ENCODE results near the gene C10orf62. TPM values are rescaled to one million over a fixed set of nuclear protein-coding genes. Genes with fewer than 3 reads are reported as not detected.

C10orf62 gene
- total RNA-seq, 1 experiment from 2014 or later: not detected

GRCh38 chr10:97608991-97609561 lies 19.6 kb downstream of the C10orf62 start (continued):
- TF ChIP-seq ATF6 (CRISPR knock-in tag; IDR thresholded peaks at IDR 0.05): no peak

GRCh38 chr10:97611473-97611872 lies 22.0 kb downstream of the C10orf62 start:
- POLR2A ChIA-PET: interaction anchor here (1.0 kb wide), 1 partner anchor 37 kb away, joined by 3 read pairs; no protein-coding TSS in a partner anchor
- Mint-ChIP-seq H3K36me3 (no peaks in the 10 kb centered on the region), H3K4me1 (peaks cover 14% of the 10 kb centered on the region), H3K9me3 (no peaks in the 10 kb centered on the region), H3K4me3 (no peak overlapping the region), H3K27me3 (ENCODE audit: low read depth) (no peaks in the 10 kb centered on the region), H3K27ac (peak overlapping the region; percentile 49)
- CTCF ChIA-PET: interaction anchor here (0.7 to 3.3 kb wide), 15 partner anchors 20 to 210 kb away, joined by 3 to 55 read pairs (median 4); partner anchors contain the start of genes ANKRD2, AVPI1, RRP12 and UBTD1
- TF ChIP-seq ZNF263 (CRISPR knock-in tag; IDR thresholded peaks at IDR 0.05; ENCODE audit: low read depth) (peak; percentile 32; the same call in 1 of the 2 replicates), ZNF416 (CRISPR knock-in tag; IDR thresholded peaks at IDR 0.05) (no peak)
- peak; percentile 18; the same call in 1 of the 2 replicates for ATAC-seq
- no peak for DNase-seq (ENCODE audit: low spot score)

GRCh38 chr10:97612386-97612785 lies 22.9 kb downstream of the C10orf62 start:
- POLR2A ChIA-PET: interaction anchor here (1.0 kb wide), 1 partner anchor 38 kb away, joined by 3 read pairs; no protein-coding TSS in a partner anchor
- peaks cover 14% of the 10 kb centered on the region for H3K4me1 Mint-ChIP-seq
- DNase-seq (ENCODE audit: low spot score) (no peak), ATAC-seq (peak; percentile 86)
- H3K27me3 Mint-ChIP-seq (ENCODE audit: low read depth): no peaks in the 10 kb centered on the region
- TF ChIP-seq MXD4 (CRISPR knock-in tag; IDR thresholded peaks at IDR 0.05; ENCODE audit: borderline replicate concordance) (no peak), IRF2 (CRISPR knock-in tag; IDR thresholded peaks at IDR 0.05; ENCODE audit: borderline replicate concordance, low read depth) (no peak), USF2 (CRISPR knock-in tag; IDR thresholded peaks at IDR 0.05) (no peak), FOXP1 (CRISPR knock-in tag; IDR thresholded peaks at IDR 0.05; ENCODE audit: borderline replicate concordance) (no peak), ZNF317 (CRISPR knock-in tag; IDR thresholded peaks at IDR 0.05; ENCODE audit: borderline replicate concordance, low read depth) (no peak), EMX1 (CRISPR knock-in tag; IDR thresholded peaks at IDR 0.05) (no peak), ATF3 (CRISPR knock-in tag; conservative IDR thresholded peaks at IDR 0.05) (no peak), FOXJ3 (CRISPR knock-in tag; IDR thresholded peaks at IDR 0.05; ENCODE audit: borderline replicate concordance) (no peak), IRF1 (CRISPR knock-in tag; IDR thresholded peaks at IDR 0.05) (no peak), JAZF1 (CRISPR knock-in tag; IDR thresholded peaks at IDR 0.05) (no peak), NFATC4 (CRISPR knock-in tag; IDR thresholded peaks at IDR 0.05) (no peak), CBFB (CRISPR knock-in tag; IDR thresholded peaks at IDR 0.05; ENCODE audit: low read depth) (no peak), ZNF671 (CRISPR knock-in tag; IDR thresholded peaks at IDR 0.05) (no peak), ETV6 (CRISPR knock-in tag; IDR thresholded peaks at IDR 0.05) (no peak), ARID4B (CRISPR knock-in tag; IDR thresholded peaks at IDR 0.05; ENCODE audit: borderline replicate concordance) (no peak), ZNF423 (CRISPR knock-in tag; IDR thresholded peaks at IDR 0.05) (no peak), RELA (CRISPR knock-in tag; IDR thresholded peaks at IDR 0.05; ENCODE audit: borderline replicate concordance) (no peak)
- no peaks in the 10 kb centered on the region for H3K9me3 Mint-ChIP-seq
- no peaks in the 10 kb centered on the region for H3K36me3 Mint-ChIP-seq
- no peak overlapping the region; the same call in 1 of the 2 replicates for H3K27ac Mint-ChIP-seq
- no peak overlapping the region for H3K4me3 Mint-ChIP-seq
- CTCF ChIA-PET: interaction anchor here (0.6 to 3.3 kb wide), 23 partner anchors 11 to 211 kb away, joined by 3 to 55 read pairs (median 4); partner anchors contain the start of genes ANKRD2, AVPI1, HOGA1 and RRP12

Measured in WTC11 (cell line).